Hematopoietic multipotent progenitor cell treated with erythropoietin and hydrocortisone succinate and interleukin-3 and kit ligand, for 6 days (in vitro differentiated cells): ENCODE data around the gene MZT2B.
A peak's percentile ranks its signal among the peaks of the same experiment; 100 is the strongest.
"Not testable (repeated sequence)": the region's sequence is repeated elsewhere in the genome, so short reads cannot be mapped to it uniquely, and the experiment has no call there.

Experiments
- DNase-seq: peaks from one replicate; pipeline ENCODE4 v3.0.0-alpha.2; 2015

Gene MZT2B

GRCh38 chr2:130152816-130153595, 29.1 kb upstream of the MZT2B start:
- DNase-seq, result no peak

DNA sequence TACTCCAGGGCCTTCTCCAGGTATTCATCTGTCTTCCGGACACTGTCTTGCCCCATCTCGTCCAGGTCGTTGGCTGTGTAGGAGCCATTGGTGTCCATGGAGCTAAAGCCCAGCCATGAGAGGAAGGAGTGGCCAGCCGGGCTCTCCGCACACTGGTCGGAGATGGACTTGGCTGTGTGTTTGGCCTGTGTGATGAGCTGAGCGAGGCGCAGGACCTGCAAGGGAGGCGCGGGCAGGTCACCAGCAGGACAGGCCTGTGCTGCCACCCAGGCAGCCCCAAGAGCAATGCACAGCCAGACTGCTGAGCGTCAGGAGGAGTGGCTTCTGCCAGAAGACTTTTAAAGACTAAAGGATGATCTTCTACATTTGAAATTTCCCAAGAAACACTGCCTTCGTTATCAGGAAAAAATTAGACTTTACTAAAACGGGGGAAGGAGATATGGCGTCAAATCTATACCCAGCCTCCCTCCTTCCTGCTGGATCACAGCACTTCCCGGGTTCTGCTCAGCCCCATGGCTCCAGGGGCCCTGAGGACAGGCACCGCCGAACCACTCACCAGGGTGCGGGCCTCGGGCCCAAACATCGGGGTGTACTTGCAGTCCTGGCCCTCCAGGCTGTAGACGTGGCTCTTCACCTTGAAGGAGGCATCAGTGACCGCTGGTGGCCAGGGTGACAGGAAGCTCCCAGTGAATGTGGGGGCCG, 28.2 kb upstream of the MZT2B start:
- DNase-seq, result not testable (repeated sequence)

DNA sequence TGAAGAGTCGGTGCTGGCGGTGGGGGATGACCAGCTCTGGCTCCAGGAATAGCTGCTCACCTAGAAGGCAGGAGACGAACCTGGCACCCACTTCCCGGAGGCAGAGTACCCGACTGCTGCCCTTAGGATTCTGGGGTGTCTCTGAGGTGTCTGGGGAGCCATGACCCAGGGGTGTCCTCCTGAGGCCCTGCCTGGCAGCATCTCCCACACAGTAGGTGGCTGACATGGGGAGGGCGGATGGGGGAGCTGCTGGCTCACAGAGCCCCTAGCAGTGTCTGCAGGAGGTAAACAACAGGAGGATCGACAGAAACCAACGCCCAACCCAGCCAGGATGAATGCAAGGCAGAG, 27.7 kb upstream of the MZT2B start:
- DNase-seq, result not testable (repeated sequence)

GRCh38 chr2:130154773-130155765, 27.0 kb upstream of the MZT2B start:
- DNase-seq, result no peak

DNA sequence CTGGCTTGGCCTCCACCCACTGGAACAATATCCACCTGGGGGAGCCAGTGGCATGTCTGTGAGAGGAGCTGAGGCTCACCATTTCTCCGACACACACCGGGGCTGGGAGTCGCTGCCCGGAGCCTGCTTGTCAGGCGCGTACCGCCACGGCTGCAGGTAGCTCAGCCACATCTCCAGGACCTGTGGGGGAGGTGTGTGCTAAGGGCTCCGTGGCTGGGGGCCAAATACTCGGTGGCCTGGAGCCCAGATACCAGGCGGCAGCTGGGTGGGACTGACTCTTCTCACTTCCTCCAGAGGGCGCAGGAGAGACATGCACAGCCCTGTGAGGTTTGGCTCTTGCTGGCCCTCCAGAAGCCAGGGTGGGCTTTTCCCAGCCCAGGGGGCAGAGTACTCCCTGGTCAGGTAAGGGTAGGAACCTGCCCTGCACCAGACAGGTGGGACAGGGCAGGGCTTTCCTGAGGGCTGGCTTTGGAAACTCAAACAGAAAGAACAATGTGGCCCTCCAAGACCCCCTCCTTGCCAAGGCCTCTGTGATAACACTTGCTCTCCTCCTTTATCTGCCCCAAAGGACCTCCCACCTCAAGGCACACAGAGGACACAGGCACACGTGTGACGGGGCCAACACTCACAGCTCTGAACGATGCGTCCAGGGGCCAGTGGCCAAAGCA, 26.0 kb upstream of the MZT2B start:
- DNase-seq, result peak; percentile 84

DNA sequence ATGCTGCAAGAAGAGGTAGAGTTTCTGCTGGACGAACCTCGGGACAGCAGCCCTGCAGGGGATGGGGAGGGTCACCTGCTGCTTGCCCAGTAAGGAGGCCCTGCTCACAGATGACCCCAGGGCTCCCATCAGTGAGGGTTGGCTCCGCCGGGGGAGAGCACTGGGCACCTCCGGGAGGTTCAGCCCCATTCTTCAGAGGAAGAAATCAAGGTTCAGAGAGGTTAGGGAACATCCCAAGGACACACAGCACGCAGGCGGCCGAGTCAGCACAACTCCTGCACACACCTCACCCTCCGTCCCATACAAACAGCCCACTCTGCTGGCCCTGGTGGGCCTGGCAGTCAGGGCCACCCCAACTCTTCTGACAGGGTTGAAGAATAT, 25.4 kb upstream of the MZT2B start:
- DNase-seq, result no peak

GRCh38 chr2:130157354-130157753, 24.7 kb upstream of the MZT2B start:
- DNase-seq, result peak; percentile 24

DNA sequence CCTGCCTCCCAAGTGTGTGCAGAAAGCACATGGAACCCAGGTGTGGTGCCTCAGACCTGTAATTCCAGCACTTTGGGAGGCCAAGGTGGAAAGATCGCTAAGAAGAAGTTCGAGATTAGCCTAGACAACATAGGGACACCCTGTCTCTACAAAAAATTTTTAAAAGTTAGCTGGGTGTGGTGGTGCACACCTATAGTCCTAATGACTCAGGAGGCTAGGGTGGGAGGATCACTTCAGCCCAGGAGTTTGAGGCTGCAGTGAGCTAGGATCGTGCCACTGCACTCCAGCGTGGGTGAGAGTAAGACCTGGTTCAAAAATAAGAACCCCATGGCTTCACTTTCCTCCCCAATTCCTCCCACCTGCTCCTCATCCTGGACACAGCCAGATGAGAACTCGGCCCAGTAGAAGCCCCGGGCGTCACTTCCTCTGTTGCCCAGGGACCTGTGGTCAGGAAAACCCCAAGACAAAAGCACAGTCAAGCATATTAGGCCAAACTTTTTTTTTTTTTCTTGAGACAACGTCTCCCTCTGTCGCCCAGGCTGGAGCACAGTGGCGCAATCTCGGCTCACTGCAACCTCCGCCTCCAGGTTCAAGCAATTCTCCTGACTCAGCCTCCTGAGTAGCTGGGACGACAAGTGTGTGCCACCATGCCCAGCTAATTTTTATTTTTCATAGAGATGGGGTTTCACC, 24.1 kb upstream of the MZT2B start:
- DNase-seq, result peak; percentile 12

- DNase-seq, result no peak
Measured at GRCh38 chr2:130158631-130159030, 23.4 kb upstream of the MZT2B start.

GRCh38 chr2:130159376-130159775, 22.7 kb upstream of the MZT2B start:
- not testable (repeated sequence) for DNase-seq

- no peak for DNase-seq
Measured at GRCh38 chr2:130160131-130160530, 21.9 kb upstream of the MZT2B start.

GRCh38 chr2:130160838-130161705, 21.0 kb upstream of the MZT2B start:
- peak; percentile 28 for DNase-seq

DNA sequence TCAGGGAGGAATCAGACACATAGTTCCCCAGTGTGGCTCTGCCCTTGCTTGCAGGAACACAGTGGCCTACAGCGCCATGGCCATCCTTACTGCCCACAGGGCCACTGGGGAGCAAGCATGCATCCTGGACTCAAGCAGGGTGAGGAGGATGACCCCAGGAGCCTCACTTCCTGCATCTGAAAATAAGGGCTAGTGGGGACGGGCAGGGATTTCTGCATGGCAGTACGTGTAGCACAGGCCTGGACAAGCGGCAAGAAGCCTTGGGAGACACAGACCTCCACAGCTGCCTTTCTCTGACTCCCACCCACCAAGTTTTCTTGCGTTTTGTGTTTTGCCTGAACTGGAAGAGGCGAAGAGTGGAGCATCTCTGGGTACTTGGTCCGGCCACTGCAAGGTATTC, 19.6 kb upstream of the MZT2B start:
- not testable (repeated sequence) for DNase-seq

GRCh38 chr2:130162968-130163367, 19.1 kb upstream of the MZT2B start:
- DNase-seq, result no peak

DNA sequence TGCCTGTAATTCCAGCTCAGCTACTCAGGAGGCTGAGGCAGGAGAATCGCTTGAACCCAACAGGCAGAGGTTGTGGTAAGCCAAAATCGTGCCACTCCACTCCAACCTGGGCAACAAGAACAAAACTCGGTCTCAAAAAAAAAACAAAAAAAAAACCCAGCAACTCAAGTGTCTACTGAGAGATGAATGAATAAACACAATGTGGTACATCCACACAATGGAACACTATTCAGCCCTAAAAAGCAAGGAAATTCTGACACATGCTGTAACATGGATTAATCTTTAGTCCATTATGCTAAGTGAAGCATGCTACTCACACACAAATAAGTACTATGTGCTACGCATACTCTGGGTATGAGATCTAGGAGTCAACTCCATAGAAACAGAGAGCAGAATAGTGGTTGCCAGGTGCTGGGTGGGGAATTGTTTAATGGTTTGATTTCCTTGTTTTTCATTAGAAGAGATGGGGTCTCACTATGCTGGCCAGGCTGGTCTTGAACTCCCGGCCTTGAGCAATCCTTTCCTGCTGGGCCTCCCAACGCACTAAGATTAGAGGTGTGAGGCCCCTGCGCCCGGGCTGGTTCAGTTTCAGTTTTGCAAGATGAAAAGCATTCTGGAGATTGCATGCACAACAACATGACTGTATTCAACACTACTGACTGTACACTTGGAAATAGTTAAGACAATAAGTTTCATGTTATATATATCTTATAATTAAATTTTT, 16.6 kb upstream of the MZT2B start:
- no peak for DNase-seq

- not testable (repeated sequence) for DNase-seq
Measured at GRCh38 chr2:130166611-130167010, 15.5 kb upstream of the MZT2B start.

DNA sequence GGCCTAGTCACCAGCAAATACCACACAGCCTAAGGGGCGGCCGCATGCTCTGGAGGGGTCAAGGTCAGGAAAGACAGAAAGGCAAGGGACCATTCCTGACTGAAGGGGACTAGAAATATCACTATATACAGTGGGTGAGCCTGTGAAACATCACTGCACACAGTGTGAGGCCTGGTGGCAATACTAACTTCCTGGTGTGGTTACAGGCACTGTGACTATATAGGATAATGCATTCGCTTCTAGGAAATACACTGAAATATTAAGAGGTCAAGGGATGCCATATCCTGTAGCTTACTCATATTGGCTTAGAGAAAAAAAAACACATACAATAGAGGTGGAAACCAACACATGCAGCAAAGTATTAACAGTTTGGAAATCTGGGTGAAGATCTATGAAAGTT, 12.9 kb upstream of the MZT2B start:
- not testable (repeated sequence) for DNase-seq

DNA sequence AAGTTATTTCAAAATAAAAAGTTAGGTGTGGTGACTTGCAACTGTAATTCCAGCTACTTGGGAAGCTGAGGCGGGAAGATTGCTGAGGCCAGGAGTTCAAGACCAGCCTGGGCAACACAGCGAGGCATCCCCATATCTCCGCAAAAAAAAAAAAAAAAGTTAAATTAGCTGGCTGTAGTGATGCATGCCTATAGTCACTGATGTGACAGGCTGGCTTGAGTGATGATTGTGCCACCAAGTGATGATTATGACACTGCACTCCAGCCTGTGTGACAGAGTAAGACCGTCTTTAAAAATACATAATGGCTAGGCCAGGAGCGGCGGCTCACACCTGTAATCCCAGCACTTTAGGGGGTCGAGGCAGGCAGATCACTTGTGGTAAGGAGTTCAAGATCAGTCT, 12.2 kb upstream of the MZT2B start:
- DNase-seq, result no peak

DNA sequence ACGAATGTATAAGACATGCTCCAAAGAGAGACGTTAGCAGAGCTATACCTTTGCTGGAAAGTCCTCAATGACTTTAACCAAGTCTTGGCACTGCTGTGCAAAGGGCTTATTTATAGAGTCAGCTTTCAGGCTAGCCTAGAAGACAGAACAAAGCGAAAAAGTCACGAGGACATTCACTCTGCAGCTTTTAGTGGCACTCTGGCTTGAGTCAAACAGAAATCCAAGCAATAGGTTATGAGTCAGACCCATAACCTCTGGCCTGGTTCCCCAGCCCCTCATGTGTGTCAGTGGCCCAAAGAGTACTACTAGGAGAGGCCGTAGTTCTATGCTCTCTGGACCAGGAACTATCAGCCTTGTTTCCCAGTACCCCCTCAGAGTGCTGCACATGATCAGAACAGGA, 7.2 kb upstream of the MZT2B start:
- DNase-seq, result not testable (repeated sequence)
